Trophoblast cell (in vitro differentiated cells and primary cell): ENCODE results near the gene PIP5K1B.

ENCODE experiments used
- DNase-seq, 2 donors: peaks; one replicate each; pipeline ENCODE4 v3.0.0-alpha.2; 2016
- H2AFZ ChIP-seq: 2 replicates; pipeline ENCODE4 v1.6.1; 2013; ENCODE audit warnings: low read length, moderate library complexity, mild to moderate bottlenecking; ENCODE audit not compliant: insufficient read depth, poor library complexity
- H2AK5ac ChIP-seq: 2 replicates; pipeline ENCODE4 v1.6.1; 2013; ENCODE audit warnings: mild to moderate bottlenecking, low read length
- H2BK120ac ChIP-seq: 2 replicates; pipeline ENCODE4 v1.6.1; 2013; ENCODE audit warnings: low read length, mild to moderate bottlenecking, moderate library complexity; ENCODE audit not compliant: insufficient read depth, poor library complexity
- H2BK12ac ChIP-seq: 2 replicates; pipeline ENCODE4 v1.6.1; 2013; ENCODE audit warnings: mild to moderate bottlenecking, low read length, moderate library complexity
- H2BK5ac ChIP-seq: 2 replicates; pipeline ENCODE4 v1.6.1; 2013; ENCODE audit warnings: low read length, low read depth, moderate library complexity, mild to moderate bottlenecking; ENCODE audit not compliant: poor library complexity
- H3K14ac ChIP-seq: 2 replicates; pipeline ENCODE4 v1.6.1; 2013; ENCODE audit warnings: mild to moderate bottlenecking, low read length
- H3K18ac ChIP-seq: 2 replicates; pipeline ENCODE4 v1.6.1; 2013; ENCODE audit warnings: mild to moderate bottlenecking, low read length
- H3K23ac ChIP-seq: 2 replicates; pipeline ENCODE4 v1.6.1; 2013; ENCODE audit warnings: low read length
- H3K27ac ChIP-seq: 2 replicates; pipeline ENCODE4 v1.5.1; 2013; ENCODE audit warnings: low read depth, mild to moderate bottlenecking, inconsistent platforms, low read length, moderate library complexity
- H3K27me3 ChIP-seq: 2 replicates; pipeline ENCODE4 v1.6.1; 2013; ENCODE audit warnings: inconsistent platforms, mild to moderate bottlenecking, low read length, moderate library complexity; ENCODE audit not compliant: insufficient read depth
- H3K36me3 ChIP-seq, 2 experiments: 1 replicate in 1 of 2; 2 replicates in 1 of 2; pipeline ENCODE4 v1.6.1; 2013; ENCODE audit warnings: low read length in 2 of 2, mild to moderate bottlenecking in 2 of 2, moderate library complexity in 1 of 2; ENCODE audit not compliant: insufficient read depth in 2 of 2, control insufficient read depth in 1 of 2
- H3K4ac ChIP-seq: 2 replicates; pipeline ENCODE4 v1.6.1; 2013; ENCODE audit warnings: low read depth, mild to moderate bottlenecking, low read length, moderate library complexity
- H3K4me1 ChIP-seq, 2 experiments: 1 replicate in 1 of 2; 2 replicates in 1 of 2; pipeline ENCODE4 v1.6.1; 2013; ENCODE audit warnings: low read length in 2 of 2, mild to moderate bottlenecking in 2 of 2, moderate library complexity in 1 of 2; ENCODE audit not compliant: insufficient read depth in 2 of 2, control insufficient read depth in 1 of 2
- H3K4me2 ChIP-seq: 2 replicates; pipeline ENCODE4 v1.6.1; 2013; ENCODE audit warnings: inconsistent platforms, mild to moderate bottlenecking, low read length, moderate library complexity
- H3K4me3 ChIP-seq: 2 replicates; pipeline ENCODE4 v1.5.1; 2013; ENCODE audit warnings: mild to moderate bottlenecking, low read depth, low read length, inconsistent platforms
- H3K79me1 ChIP-seq: one replicate; pipeline ENCODE4 v1.6.1; 2013; ENCODE audit warnings: low read length
- H3K79me2 ChIP-seq: 2 replicates; pipeline ENCODE4 v1.6.1; 2013; ENCODE audit warnings: low read length, mild to moderate bottlenecking; ENCODE audit not compliant: control insufficient read depth, insufficient read depth, poor library complexity
- H3K9ac ChIP-seq: 2 replicates; pipeline ENCODE4 v1.6.1; 2013; ENCODE audit warnings: mild to moderate bottlenecking, low read length
- H3K9me3 ChIP-seq: 2 replicates; pipeline ENCODE4 v1.6.1; 2013; ENCODE audit warnings: low read depth, mild to moderate bottlenecking, control low read depth, inconsistent platforms, low read length; ENCODE audit not compliant: insufficient read depth
- H4K12ac ChIP-seq: 2 replicates; pipeline ENCODE4 v1.6.1; 2013; ENCODE audit warnings: low read depth, mild to moderate bottlenecking, low read length, moderate library complexity
- H4K8ac ChIP-seq: 2 replicates; pipeline ENCODE4 v1.6.1; 2013; ENCODE audit warnings: low read depth, mild to moderate bottlenecking, low read length, moderate library complexity
- H4K91ac ChIP-seq: one replicate; pipeline ENCODE4 v1.6.1; 2013; ENCODE audit warnings: low read depth, mild to moderate bottlenecking, low read length, moderate library complexity
- WGBS: extraction: QIAGEN DNeasy Blood & Tissue Kit; methylation state at CpG from one replicate; pipeline ENCODE4 v1.1.7; 2013; ENCODE audit warnings: missing lambda C conversion rate; ENCODE audit not compliant: insufficient read length, insufficient coverage; ENCODE audit errors: extremely low coverage; 5-methylcytosine and 5-hydroxymethylcytosine counted together

PIP5K1B gene

GRCh38 chr9:68728731-68729130 lies 23.7 kb downstream of the PIP5K1B start:
- Histone ChIP-seq H2AFZ (no peak overlapping the region), H2BK5ac (no peak overlapping the region), H3K79me2 (no peaks in the 10 kb centered on the region), H3K27me3 (no peaks in the 10 kb centered on the region), H3K23ac (no peak overlapping the region), H2BK12ac (no peak overlapping the region), H4K91ac (no peak overlapping the region), H3K4ac (no peak overlapping the region), H3K79me1 (no peaks in the 10 kb centered on the region), H3K4me2 (no peak overlapping the region), H3K36me3 (no peaks in the 10 kb centered on the region), H3K9ac (no peak overlapping the region), H3K4me1 (no peaks in the 10 kb centered on the region), H3K18ac (no peak overlapping the region), H3K4me3 (no peak overlapping the region), H3K9me3 (no peaks in the 10 kb centered on the region), H2BK120ac (no peak overlapping the region), H2AK5ac (no peak overlapping the region), H3K14ac (no peak overlapping the region), H4K12ac (no peak overlapping the region), H3K27ac (no peak overlapping the region), H4K8ac (no peak overlapping the region)
- WGBS, result no CpG with 5 or more reads among the region's 1 CpG
- no peak for DNase-seq

- Histone ChIP-seq H3K36me3 (no peaks in the 10 kb centered on the region), H4K8ac (no peak overlapping the region), H3K27ac (no peak overlapping the region), H3K4me2 (no peak overlapping the region), H2AFZ (no peak overlapping the region), H3K4me3 (no peak overlapping the region), H2BK12ac (no peak overlapping the region), H3K14ac (no peak overlapping the region), H3K4me1 (no peaks in the 10 kb centered on the region), H3K79me1 (no peaks in the 10 kb centered on the region), H2BK120ac (no peak overlapping the region), H2BK5ac (no peak overlapping the region), H3K27me3 (no peaks in the 10 kb centered on the region), H3K79me2 (no peaks in the 10 kb centered on the region), H3K18ac (no peak overlapping the region), H3K23ac (no peak overlapping the region), H4K91ac (no peak overlapping the region), H2AK5ac (no peak overlapping the region), H3K4ac (no peak overlapping the region), H3K9me3 (no peaks in the 10 kb centered on the region), H3K9ac (no peak overlapping the region), H4K12ac (no peak overlapping the region)
- no CpG with 5 or more reads among the region's 2 CpGs for WGBS
- DNase-seq, result peak in 1 of 2 donors; percentile 24
Observed at GRCh38 chr9:68730570-68731235, 25.7 kb downstream of the PIP5K1B start.

- no CpG with 5 or more reads among the region's 5 CpGs for WGBS
- Histone ChIP-seq H2BK5ac (no peak overlapping the region), H3K9me3 (no peaks in the 10 kb centered on the region), H4K12ac (no peak overlapping the region), H3K27me3 (no peaks in the 10 kb centered on the region), H3K79me2 (no peaks in the 10 kb centered on the region), H3K4me2 (no peak overlapping the region), H3K23ac (no peak overlapping the region), H4K8ac (no peak overlapping the region), H2BK120ac (no peak overlapping the region), H3K18ac (no peak overlapping the region), H3K79me1 (no peaks in the 10 kb centered on the region), H2BK12ac (no peak overlapping the region), H4K91ac (no peak overlapping the region), H3K9ac (no peak overlapping the region), H3K36me3 (no peaks in the 10 kb centered on the region), H2AK5ac (no peak overlapping the region), H3K14ac (no peak overlapping the region), H3K4ac (no peak overlapping the region), H3K27ac (no peak overlapping the region), H2AFZ (no peak overlapping the region), H3K4me1 (no peaks in the 10 kb centered on the region), H3K4me3 (no peak overlapping the region)
- no peak for DNase-seq
Observed at GRCh38 chr9:68731857-68732256, 26.8 kb downstream of the PIP5K1B start.

GRCh38 chr9:68732405-68733020 lies 27.5 kb downstream of the PIP5K1B start:
- H2BK12ac ChIP-seq, result no peak overlapping the region
- no peak overlapping the region for H3K9ac ChIP-seq
- no peak overlapping the region for H4K91ac ChIP-seq
- H3K4me1 ChIP-seq, result no peaks in the 10 kb centered on the region
- no peaks in the 10 kb centered on the region for H3K79me2 ChIP-seq
- H3K14ac ChIP-seq, result no peak overlapping the region
- H2BK120ac ChIP-seq, result no peak overlapping the region
- no peak overlapping the region for H3K27ac ChIP-seq
- no peak overlapping the region for H3K18ac ChIP-seq
- H2AK5ac ChIP-seq, result no peak overlapping the region
- no peak overlapping the region for H3K4me3 ChIP-seq
- no peak overlapping the region for H2BK5ac ChIP-seq
- no peak overlapping the region for H3K4ac ChIP-seq
- no peak overlapping the region for H4K12ac ChIP-seq
- no peaks in the 10 kb centered on the region for H3K79me1 ChIP-seq
- no CpG with 5 or more reads among the region's 11 CpGs for WGBS
- H3K9me3 ChIP-seq, result no peaks in the 10 kb centered on the region
- H3K4me2 ChIP-seq, result no peak overlapping the region
- H3K23ac ChIP-seq, result no peak overlapping the region
- H4K8ac ChIP-seq, result no peak overlapping the region
- DNase-seq, result no peak
- H3K36me3 ChIP-seq, result no peaks in the 10 kb centered on the region
- H3K27me3 ChIP-seq, result no peaks in the 10 kb centered on the region
- no peak overlapping the region for H2AFZ ChIP-seq
